ENCODE data around the gene CHRDL2. TPM values are rescaled to one million over a fixed set of nuclear protein-coding genes. Genes with fewer than 3 reads are reported as not detected.
"Not testable (repeated sequence)": the region's sequence is repeated elsewhere in the genome, so short reads cannot be mapped to it uniquely, and the experiment has no call there.

Gene CHRDL2
- total RNA-seq, 2 donors from 2014 or later = not detected

DNA sequence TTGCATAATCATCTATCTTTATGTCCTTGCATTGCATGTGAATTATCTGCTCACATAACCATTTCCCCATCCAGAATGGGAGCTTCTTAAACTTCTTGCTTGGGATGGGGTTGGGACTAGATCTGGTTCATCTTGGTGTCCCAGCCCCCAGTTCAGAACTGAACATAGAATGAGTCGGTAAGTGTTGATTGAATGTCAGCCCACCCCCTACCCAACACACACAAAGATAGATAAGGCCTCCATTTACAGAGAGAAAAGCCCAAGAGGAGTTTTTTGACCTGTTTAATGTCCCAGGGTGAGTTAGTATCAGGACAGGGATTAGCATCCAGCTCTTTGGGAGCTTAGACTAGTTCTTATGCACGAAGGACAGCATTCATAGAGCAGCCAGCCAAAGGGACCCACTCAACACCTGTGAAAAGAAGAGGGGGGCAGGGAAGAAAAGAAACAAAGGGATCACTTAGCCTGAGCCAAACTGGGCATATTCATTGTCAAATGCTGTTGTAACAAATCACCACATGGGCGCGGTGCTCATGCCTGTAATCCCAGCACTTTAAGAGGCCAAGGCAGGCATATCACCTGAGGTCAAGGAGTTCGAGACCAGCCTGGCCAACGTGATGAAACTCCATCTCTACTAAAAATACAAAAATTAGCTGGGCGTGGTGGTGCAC is 57.4 kb downstream of the CHRDL2 start:
- H3K27ac Mint-ChIP-seq = no peak overlapping the region
- peaks cover 2% of the 10 kb centered on the region for H3K4me1 Mint-ChIP-seq
- ATAC-seq = no peak

DNA sequence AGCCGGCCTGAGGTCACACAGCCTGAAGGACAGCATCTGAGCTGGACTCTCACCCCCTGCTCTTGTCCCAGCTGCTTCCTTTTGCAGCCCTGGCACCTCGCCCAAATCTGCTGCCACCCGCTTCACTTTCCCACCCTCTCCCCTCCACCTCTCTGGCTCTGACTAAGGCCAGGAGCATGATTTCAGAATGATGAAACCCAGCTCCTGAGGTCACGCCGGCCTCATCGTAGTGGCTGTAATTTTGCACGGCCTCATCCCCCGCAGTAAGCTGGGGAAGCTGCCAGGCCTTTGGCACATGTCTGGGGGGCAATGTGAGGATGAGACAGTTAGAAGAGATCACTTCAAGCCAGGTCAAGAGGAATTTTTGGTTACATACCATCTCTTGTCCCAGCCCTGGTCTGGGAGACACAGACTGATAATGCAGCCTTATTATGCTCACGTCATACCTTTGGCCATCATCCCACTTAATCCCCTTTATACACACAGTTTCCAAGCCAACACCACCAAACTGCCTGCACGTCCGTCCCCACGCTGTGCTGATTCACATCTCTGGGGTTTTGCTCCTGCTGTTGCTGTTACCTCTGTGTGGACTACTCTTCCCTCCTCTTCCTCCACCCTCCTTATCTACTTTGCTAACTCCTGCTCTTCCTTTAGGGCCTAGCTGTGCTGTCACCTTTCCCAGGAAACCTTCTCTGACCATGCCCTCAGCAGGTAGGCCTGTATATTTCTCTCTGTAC is 58.1 kb downstream of the CHRDL2 start:
- H3K36me3 Mint-ChIP-seq (ENCODE audit: low read depth) = peaks cover 2% of the 10 kb centered on the region
- H3K27ac Mint-ChIP-seq = no peak overlapping the region
- H3K27me3 Mint-ChIP-seq = no peaks in the 10 kb centered on the region
- H3K4me3 Mint-ChIP-seq = no peak overlapping the region
- peaks cover 5% of the 10 kb centered on the region for H3K4me1 Mint-ChIP-seq
- ATAC-seq = no peak
- no peak for DNase-seq
- no peaks in the 10 kb centered on the region for H3K9me3 ChIP-seq (ENCODE audit: control insufficient read depth, low read length, poor library complexity, severe bottlenecking)

More for the DNA sequence above, 57.4 kb downstream of the CHRDL2 start:
- Mint-ChIP-seq H3K4me3 (no peak overlapping the region), H3K36me3 (ENCODE audit: low read depth) (no peaks in the 10 kb centered on the region), H3K27me3 (no peaks in the 10 kb centered on the region)
- no peaks in the 10 kb centered on the region for H3K9me3 ChIP-seq (ENCODE audit: control insufficient read depth, low read length, poor library complexity, severe bottlenecking)
- DNase-seq = no peak

DNA sequence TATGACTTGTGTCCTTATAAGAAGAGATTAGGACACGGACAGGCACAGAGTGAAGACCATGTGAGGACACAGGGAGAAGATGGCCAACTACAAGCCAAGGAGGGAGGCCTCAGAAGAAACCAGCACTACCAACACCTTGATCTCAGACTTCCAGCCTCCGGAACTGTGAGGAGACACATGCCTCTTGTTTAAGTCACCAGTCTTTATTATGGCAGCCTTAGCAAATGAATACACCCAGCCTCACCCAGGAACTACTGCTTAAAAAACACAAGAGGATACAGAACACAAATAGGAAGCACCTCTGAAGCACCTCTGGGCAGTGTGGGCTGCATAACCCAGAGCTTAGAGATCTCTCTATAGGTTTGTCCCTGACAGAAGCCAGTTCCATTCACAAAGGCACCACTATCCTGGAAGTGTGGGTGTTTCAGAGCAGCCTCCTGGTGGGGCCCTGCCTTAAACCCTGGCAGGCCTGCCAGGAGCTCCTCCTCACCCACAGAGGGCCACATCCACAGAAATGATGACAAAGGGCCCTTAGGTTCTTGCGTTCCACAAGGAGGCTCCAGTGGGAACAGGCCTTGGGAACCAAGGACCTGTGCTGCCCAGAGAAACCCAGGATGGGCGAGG is 58.8 kb downstream of the CHRDL2 start:
- Mint-ChIP-seq H3K27ac (no peak overlapping the region), H3K27me3 (no peaks in the 10 kb centered on the region), H3K4me3 (no peak overlapping the region), H3K4me1 (peaks cover 5% of the 10 kb centered on the region), H3K36me3 (ENCODE audit: low read depth) (peaks cover 2% of the 10 kb centered on the region)
- no peak for DNase-seq
- ATAC-seq = no peak
- H3K9me3 ChIP-seq (ENCODE audit: control insufficient read depth, low read length, poor library complexity, severe bottlenecking) = no peaks in the 10 kb centered on the region

DNA sequence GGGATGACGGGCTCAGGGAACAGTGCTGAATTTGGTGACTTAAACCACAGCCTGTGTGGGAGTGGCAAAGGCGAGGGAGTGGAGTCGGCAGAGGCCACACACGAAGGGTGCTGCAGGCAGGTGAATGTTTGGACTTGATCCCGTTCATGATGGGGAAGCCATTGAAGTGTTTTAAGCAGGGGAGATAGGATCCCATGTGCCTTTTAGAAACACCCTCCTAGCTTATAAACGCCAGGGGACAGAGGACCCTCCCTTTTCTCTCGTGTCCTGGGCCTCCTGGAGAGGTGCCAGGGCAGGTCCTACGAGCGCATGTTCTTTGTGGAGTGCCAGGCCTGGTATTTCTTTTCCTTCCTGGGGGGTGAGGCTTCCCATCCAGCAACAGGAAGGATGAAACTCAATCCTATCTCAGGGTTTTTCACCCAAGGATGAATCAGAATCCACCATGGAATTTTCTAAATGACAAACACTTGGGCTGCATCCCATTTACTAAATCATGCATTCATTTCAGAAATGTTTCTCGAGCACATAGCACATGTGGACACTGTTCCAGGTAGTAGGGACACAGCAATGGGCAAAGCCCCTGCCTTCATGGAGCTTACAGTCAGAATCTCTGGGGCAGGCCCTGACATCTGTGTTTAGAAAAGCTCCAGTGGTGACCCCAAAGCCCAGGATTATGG is 59.6 kb downstream of the CHRDL2 start:
- ATAC-seq = no peak
- peaks cover 2% of the 10 kb centered on the region for H3K36me3 Mint-ChIP-seq (ENCODE audit: low read depth)
- no peak overlapping the region for H3K27ac Mint-ChIP-seq
- H3K9me3 ChIP-seq (ENCODE audit: control insufficient read depth, low read length, poor library complexity, severe bottlenecking) = no peaks in the 10 kb centered on the region
- H3K27me3 Mint-ChIP-seq = no peaks in the 10 kb centered on the region
- H3K4me1 Mint-ChIP-seq = peaks cover 5% of the 10 kb centered on the region
- no peak for DNase-seq
- H3K4me3 Mint-ChIP-seq = no peak overlapping the region

DNA sequence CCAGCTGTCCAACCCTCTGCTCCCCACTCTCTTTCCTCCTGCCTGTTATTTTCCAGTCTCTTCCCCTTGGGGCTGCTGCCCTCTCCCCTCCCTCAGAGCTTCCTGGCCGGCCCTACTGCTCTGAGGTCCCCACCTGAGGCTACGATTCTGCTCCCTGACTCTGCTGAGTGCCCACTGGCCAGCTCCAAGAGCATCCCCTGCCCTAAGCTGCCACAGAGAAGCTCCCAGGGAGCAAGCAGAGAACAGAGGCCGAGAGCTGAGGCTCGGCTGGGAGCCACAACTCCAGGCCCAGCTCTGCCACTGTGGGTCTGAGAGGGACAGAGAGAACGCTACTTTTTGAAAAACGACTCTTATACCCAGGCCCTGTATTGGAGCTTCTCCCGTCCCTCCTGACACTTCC is 61.1 kb downstream of the CHRDL2 start:
- H3K4me3 Mint-ChIP-seq = no peak overlapping the region
- H3K4me1 Mint-ChIP-seq = peaks cover 5% of the 10 kb centered on the region

DNA sequence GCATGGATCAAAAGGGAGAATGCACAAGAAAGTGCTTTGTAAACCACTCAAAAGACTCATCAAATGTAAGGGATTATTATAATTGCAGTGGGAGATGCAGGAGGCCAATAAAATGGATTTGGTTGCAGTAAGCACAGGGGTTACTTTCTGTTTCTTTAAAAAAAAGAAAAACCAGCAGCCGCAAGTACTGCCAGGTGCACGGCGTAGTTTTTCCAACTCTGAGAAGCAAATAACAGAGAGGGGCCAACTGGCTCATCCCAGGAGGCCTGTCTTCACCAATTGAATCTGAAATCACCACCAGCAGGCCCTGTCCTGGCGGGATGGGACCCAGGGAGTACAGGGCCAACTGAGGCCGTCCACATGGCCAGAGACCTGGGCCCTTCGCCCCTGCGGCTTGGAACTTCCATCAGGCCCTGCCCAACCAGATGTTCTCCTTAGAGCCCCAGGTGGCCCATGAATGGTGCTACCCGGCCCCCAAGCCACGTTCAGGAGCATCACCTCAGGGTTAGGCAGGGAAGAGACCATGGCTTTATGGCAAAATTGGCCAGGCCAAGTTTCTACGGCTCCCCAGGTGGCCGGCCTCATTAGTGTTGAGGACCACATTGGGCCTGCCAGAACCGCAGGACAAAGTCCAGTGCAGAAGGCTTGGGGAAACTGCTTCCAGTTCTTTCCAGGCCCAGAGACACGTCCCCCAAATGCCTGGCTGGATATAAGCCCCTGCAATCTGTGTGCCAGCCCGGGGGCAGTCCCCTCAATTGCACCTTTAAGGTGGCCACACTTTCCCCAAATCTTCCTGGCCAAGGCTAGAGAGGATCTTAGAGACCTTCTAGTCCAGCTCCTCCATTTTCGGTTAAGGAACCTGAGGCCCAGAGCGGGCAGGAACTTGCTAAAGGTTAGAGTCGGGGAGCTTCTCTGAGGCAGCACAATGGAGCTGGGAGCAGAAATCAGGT is 61.7 kb downstream of the CHRDL2 start:
- no peaks in the 10 kb centered on the region for H3K27me3 Mint-ChIP-seq
- H3K4me3 Mint-ChIP-seq = no peak overlapping the region
- DNase-seq (no peak), ATAC-seq (no peak)
- no peak overlapping the region for H3K27ac Mint-ChIP-seq
- no peaks in the 10 kb centered on the region for H3K9me3 ChIP-seq (ENCODE audit: control insufficient read depth, low read length, poor library complexity, severe bottlenecking)
- H3K36me3 Mint-ChIP-seq (ENCODE audit: low read depth) = peaks cover 2% of the 10 kb centered on the region
- peaks cover 5% of the 10 kb centered on the region for H3K4me1 Mint-ChIP-seq

More for the DNA sequence above, 61.1 kb downstream of the CHRDL2 start:
- H3K9me3 ChIP-seq (ENCODE audit: control insufficient read depth, low read length, poor library complexity, severe bottlenecking) = no peaks in the 10 kb centered on the region
- ATAC-seq = no peak
- Mint-ChIP-seq H3K27ac (peak overlapping the region; percentile 29), H3K36me3 (ENCODE audit: low read depth) (peaks cover 2% of the 10 kb centered on the region), H3K27me3 (no peaks in the 10 kb centered on the region)
- DNase-seq = no peak

DNA sequence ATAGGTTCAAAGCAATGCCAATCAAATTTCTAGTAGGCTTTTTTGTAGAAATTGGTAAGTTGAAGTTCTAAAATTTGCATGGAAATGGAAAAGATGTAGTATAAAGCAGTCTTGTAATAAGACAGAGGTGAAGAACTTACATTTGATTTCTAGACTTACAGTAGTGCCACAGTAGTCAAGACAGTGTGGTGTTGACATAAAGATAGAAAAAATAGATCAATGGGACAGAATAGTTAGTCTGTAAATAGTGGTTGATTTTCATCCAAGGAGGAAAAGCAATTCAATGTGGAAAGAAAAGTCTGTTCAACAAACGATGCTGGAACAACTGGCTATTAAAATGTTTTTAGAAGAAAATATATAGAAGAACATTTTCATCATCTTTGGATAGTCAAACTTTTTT is 67.9 kb downstream of the CHRDL2 start:
- Mint-ChIP-seq H3K4me3 (no peak overlapping the region), H3K27me3 (no peaks in the 10 kb centered on the region), H3K4me1 (no peaks in the 10 kb centered on the region), H3K27ac (no peak overlapping the region), H3K36me3 (ENCODE audit: low read depth) (no peaks in the 10 kb centered on the region)
- no peak for DNase-seq
- no peaks in the 10 kb centered on the region for H3K9me3 ChIP-seq (ENCODE audit: control insufficient read depth, low read length, poor library complexity, severe bottlenecking)
- ATAC-seq = no peak

DNA sequence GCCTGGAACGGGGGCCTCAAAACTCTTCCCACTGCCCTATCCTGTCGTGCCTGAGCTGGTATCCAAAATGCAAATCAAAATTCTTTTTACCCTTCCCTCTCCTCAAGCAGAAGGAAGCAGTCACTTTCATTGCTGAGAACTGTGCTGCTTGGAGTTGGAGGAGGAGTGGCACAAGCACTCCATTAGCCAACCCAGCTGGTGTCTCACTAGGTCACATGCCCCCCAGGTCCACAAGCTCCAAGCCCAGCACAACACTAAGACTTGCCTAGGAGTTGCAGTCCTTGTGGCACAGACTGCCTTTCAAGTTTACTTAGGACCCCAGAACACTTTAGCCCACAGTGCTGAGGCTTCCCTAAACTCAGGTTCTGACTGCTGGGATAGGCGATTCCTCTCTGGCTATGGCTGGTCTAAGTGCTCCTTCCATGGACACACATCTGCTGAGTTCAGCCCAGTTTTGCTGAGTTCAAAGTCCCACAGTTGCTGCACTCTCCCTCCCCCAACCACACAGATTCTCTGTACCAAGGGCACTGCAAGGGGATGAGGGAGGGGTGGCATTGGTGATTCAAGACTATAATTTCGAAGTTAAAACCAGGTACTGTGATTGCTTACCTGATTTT is 68.6 kb downstream of the CHRDL2 start:
- no peaks in the 10 kb centered on the region for H3K9me3 ChIP-seq (ENCODE audit: control insufficient read depth, low read length, poor library complexity, severe bottlenecking)
- ATAC-seq (no peak), DNase-seq (no peak)
- H3K36me3 Mint-ChIP-seq (ENCODE audit: low read depth) = no peaks in the 10 kb centered on the region
- no peak overlapping the region for H3K4me3 Mint-ChIP-seq
- no peaks in the 10 kb centered on the region for H3K27me3 Mint-ChIP-seq
- H3K27ac Mint-ChIP-seq = no peak overlapping the region
- H3K4me1 Mint-ChIP-seq = no peaks in the 10 kb centered on the region

DNA sequence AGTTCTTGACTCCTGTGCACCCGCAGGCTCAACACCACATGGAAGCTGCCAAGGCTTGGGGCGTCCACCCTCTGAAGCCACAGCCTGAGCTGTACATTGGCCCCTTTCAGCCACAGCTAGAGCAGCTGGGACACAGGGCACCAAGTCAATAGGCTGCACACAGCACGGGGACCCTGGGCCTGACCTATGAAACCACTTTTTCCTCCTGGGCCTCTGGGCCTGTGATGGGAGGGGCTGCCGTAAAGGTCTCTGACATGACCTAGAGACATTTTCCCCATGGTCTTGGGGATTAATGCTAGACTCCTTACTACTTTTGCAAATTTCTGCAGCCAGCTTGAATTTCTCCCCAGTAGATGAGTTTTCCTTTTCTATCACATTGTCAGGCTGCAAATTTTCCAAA is 72.1 kb downstream of the CHRDL2 start:
- not testable (repeated sequence) for H3K36me3 Mint-ChIP-seq (ENCODE audit: low read depth); H3K9me3 ChIP-seq (ENCODE audit: control insufficient read depth, low read length, poor library complexity, severe bottlenecking); H3K4me1 Mint-ChIP-seq; H3K4me3 Mint-ChIP-seq; ATAC-seq; H3K27me3 Mint-ChIP-seq; DNase-seq; H3K27ac Mint-ChIP-seq

DNA sequence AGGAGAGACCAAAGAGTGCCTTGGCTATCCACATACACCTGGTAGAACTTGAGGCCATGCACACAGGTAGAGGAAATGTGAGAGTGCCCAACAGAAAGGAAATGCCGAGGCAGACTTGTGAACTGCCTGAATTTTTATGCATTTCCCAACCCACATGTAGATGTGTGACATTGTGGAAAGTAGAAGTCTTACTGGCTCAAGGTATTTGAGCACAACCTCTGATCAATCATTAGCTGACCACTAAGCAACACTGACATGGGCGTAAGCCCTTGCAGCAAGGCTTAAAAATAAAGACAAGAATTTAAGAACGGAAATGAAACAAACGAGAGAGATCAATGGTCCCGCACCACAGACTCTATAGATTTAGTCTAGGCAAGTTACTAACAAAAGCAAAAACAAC is 76.2 kb downstream of the CHRDL2 start:
- no peaks in the 10 kb centered on the region for H3K27me3 Mint-ChIP-seq
- H3K9me3 ChIP-seq (ENCODE audit: control insufficient read depth, low read length, poor library complexity, severe bottlenecking) = no peaks in the 10 kb centered on the region
- no peak overlapping the region for H3K27ac Mint-ChIP-seq
- DNase-seq (no peak), ATAC-seq (no peak)
- H3K36me3 Mint-ChIP-seq (ENCODE audit: low read depth) = peaks cover 2% of the 10 kb centered on the region
- no peaks in the 10 kb centered on the region for H3K4me1 Mint-ChIP-seq
- H3K4me3 Mint-ChIP-seq = no peak overlapping the region

DNA sequence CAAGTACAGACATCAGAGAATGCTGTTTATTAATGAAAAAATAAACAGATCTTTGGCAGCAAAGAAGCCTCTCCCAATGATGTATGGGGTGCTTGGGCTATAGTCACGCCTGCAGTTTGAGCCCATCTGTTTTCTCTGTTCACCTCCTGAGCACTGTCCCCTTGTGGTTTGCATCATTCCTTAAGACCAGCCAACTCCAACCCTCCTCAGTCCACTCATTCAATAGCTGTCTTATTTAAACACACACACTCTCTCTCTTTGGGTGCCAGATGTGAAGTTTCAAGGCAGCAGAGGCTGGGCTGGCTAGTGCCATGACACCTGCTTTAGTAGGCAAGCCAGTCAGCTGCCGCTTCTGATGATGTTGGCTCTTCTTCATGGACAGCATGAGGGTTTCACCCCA is 80.7 kb downstream of the CHRDL2 start:
- Mint-ChIP-seq H3K4me3 (no peak overlapping the region), H3K27ac (no peak overlapping the region), H3K27me3 (no peaks in the 10 kb centered on the region), H3K36me3 (ENCODE audit: low read depth) (peaks cover 4% of the 10 kb centered on the region), H3K4me1 (no peaks in the 10 kb centered on the region)
- no peaks in the 10 kb centered on the region for H3K9me3 ChIP-seq (ENCODE audit: control insufficient read depth, low read length, poor library complexity, severe bottlenecking)
- ATAC-seq (no peak), DNase-seq (no peak)

DNA sequence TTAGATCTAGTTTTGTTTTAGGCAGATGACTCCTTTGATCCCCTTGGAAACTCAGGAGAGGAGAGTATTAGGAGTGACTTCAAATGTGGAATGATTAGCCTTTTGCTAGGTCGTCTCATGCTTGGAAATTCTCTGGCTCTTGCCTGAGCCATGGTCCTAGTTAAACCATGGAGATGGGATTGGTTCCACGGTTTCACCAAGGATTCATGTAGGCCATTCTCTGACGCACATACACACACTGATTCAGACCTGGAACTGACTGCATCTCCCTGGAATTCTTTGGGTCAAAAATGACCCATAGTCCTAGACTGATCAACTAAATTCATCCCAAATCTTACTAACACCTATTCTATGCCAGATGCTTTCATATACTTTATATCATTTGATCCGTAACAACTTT is 82.3 kb downstream of the CHRDL2 start:
- DNase-seq = no peak
- no peak for ATAC-seq
- no peak overlapping the region for H3K4me3 Mint-ChIP-seq
- peaks cover 8% of the 10 kb centered on the region for H3K36me3 Mint-ChIP-seq (ENCODE audit: low read depth)
- no peaks in the 10 kb centered on the region for H3K4me1 Mint-ChIP-seq
- no peaks in the 10 kb centered on the region for H3K9me3 ChIP-seq (ENCODE audit: control insufficient read depth, low read length, poor library complexity, severe bottlenecking)
- H3K27ac Mint-ChIP-seq = no peak overlapping the region
- no peaks in the 10 kb centered on the region for H3K27me3 Mint-ChIP-seq
